WTC11 (cell line): ENCODE results near the gene SENP1. TPM values are rescaled to one million over a fixed set of nuclear protein-coding genes. Genes with fewer than 3 reads are reported as not detected.

ENCODE experiments used
- ATAC-seq: fragments of 200-7000 bp; cut with Tn5 transposase; 2 replicates; pipeline ENCODE4 v1.10.0; 2021; ENCODE audit warnings: mild to moderate bottlenecking, moderate library complexity
- CTCF ChIA-PET: fragments of 300-600 bp; sonication (Branson Sonifier 250); formaldehyde crosslinking; loops from one replicate; lab custom pipeline; 2021; ENCODE audit warnings: antibody characterized with exemption; lab: Charles Lee
- POLR2A ChIA-PET: fragments of 350-600 bp; sonication (Branson Sonifier 250); formaldehyde crosslinking; loops from one replicate; lab custom pipeline; 2021; ENCODE audit warnings: antibody characterized with exemption; lab: Charles Lee
- DNase-seq: peaks from one replicate; pipeline ENCODE4 v3.0.0; 2021; ENCODE audit warnings: low spot score
- H3K27ac Mint-ChIP-seq: 2 replicates; pipeline ENCODE4 v1.8.0; 2021; ENCODE audit warnings: mixed read lengths
- H3K27me3 Mint-ChIP-seq: 2 replicates; pipeline ENCODE4 v1.8.0; 2021; ENCODE audit warnings: low read depth, mild to moderate bottlenecking, moderate library complexity, mixed read lengths
- H3K36me3 Mint-ChIP-seq: 2 replicates; pipeline ENCODE4 v1.8.0; 2021; ENCODE audit warnings: mixed read lengths
- H3K4me1 Mint-ChIP-seq: 2 replicates; pipeline ENCODE4 v1.8.0; 2022; ENCODE audit warnings: mixed read lengths
- H3K4me3 Mint-ChIP-seq: 2 replicates; pipeline ENCODE4 v1.8.0; 2021; ENCODE audit warnings: mild to moderate bottlenecking, moderate library complexity, mixed read lengths
- H3K9me3 Mint-ChIP-seq: 2 replicates; pipeline ENCODE4 v1.8.0; 2021; ENCODE audit warnings: mixed read lengths
- ATF1 ChIP-seq: sonication (generic); formaldehyde crosslinking; IDR thresholded peaks from 2 replicates; pipeline ENCODE4 v1.8.1; 2023; ENCODE audit warnings: mild to moderate bottlenecking, moderate library complexity, missing genetic modification reagents
- CBFB ChIP-seq: sonication (generic); formaldehyde crosslinking; IDR thresholded peaks from 2 replicates; pipeline ENCODE4 v1.8.1; 2022; ENCODE audit warnings: mild to moderate bottlenecking, low read depth, missing genetic modification reagents
- FOXJ3 ChIP-seq: sonication (generic); formaldehyde crosslinking; IDR thresholded peaks from 2 replicates; pipeline ENCODE4 v1.9.0; 2021; ENCODE audit warnings: missing genetic modification reagents, mild to moderate bottlenecking, borderline replicate concordance
- MXD4 ChIP-seq: fragments of 250-450 bp; sonication (Bioruptor Pico); IDR thresholded peaks from 2 replicates; pipeline ENCODE4 v1.8.0; 2021; ENCODE audit warnings: mild to moderate bottlenecking, moderate library complexity, borderline replicate concordance
- PRRX2 ChIP-seq: fragments of 250-450 bp; sonication (Bioruptor Pico); IDR thresholded peaks from 2 replicates; pipeline ENCODE4 v1.8.0; 2021; ENCODE audit warnings: mild to moderate bottlenecking
- SMAD3 ChIP-seq: sonication (generic); formaldehyde crosslinking; IDR thresholded peaks from 2 replicates; pipeline ENCODE4 v1.8.0; 2022; ENCODE audit warnings: missing genetic modification reagents, mild to moderate bottlenecking, borderline replicate concordance
- SMAD4 ChIP-seq: sonication (generic); formaldehyde crosslinking; IDR thresholded peaks from 2 replicates; pipeline ENCODE4 v1.8.0; 2022; ENCODE audit warnings: mild to moderate bottlenecking, missing genetic modification reagents
- TCF7 ChIP-seq: sonication (generic); formaldehyde crosslinking; IDR thresholded peaks from 2 replicates; pipeline ENCODE4 v1.8.0; 2022; ENCODE audit warnings: mild to moderate bottlenecking, low read depth, missing genetic modification reagents, moderate library complexity
- TEAD4 ChIP-seq: sonication (generic); formaldehyde crosslinking; IDR thresholded peaks from 2 replicates; pipeline ENCODE4 v1.8.0; 2022; ENCODE audit warnings: mild to moderate bottlenecking, missing genetic modification reagents
- ZNF671 ChIP-seq: fragments of 250-450 bp; sonication (Bioruptor Pico); IDR thresholded peaks from 2 replicates; pipeline ENCODE4 v1.8.0; 2021; ENCODE audit warnings: mild to moderate bottlenecking
- total RNA-seq: library from RNA; stranded (reverse); gene quantifications from 3 replicates; pipeline ENCODE4 v1.2.3, GENCODE V29; 2021
- TF ChIP-seq, protein P1 (sequence below): sonication (generic); formaldehyde crosslinking; IDR thresholded peaks from 2 replicates; pipeline ENCODE4 v1.8.0; 2023; ENCODE audit warnings: missing genetic modification reagents, mild to moderate bottlenecking, borderline replicate concordance
- TF ChIP-seq, protein P2 (sequence below): sonication (generic); formaldehyde crosslinking; IDR thresholded peaks from 2 replicates; pipeline ENCODE4 v1.8.1; 2022; ENCODE audit warnings: mild to moderate bottlenecking, missing genetic modification reagents, moderate library complexity, borderline replicate concordance
- TF ChIP-seq, protein P3 (sequence below): sonication (generic); formaldehyde crosslinking; IDR thresholded peaks from 2 replicates; pipeline ENCODE4 v1.8.1; 2022; ENCODE audit warnings: mild to moderate bottlenecking, moderate library complexity, missing genetic modification reagents
- TF ChIP-seq, protein P4 (sequence below): fragments of 250-450 bp; sonication (Bioruptor Pico); IDR thresholded peaks from 2 replicates; pipeline ENCODE4 v1.9.0; 2021; ENCODE audit warnings: mild to moderate bottlenecking
- TF ChIP-seq, protein P5 (sequence below): sonication (generic); formaldehyde crosslinking; IDR thresholded peaks from 2 replicates; pipeline ENCODE4 v1.8.1; 2022; ENCODE audit warnings: missing genetic modification reagents, borderline replicate concordance
- TF ChIP-seq, protein P6 (sequence below): fragments of 200-600 bp; IDR thresholded peaks from 2 replicates; pipeline ENCODE4 v1.8.0; 2022; ENCODE audit warnings: antibody characterized with exemption

Gene SENP1
- total RNA-seq, 1 experiment from 2014 or later = 20.4 TPM

DNA sequence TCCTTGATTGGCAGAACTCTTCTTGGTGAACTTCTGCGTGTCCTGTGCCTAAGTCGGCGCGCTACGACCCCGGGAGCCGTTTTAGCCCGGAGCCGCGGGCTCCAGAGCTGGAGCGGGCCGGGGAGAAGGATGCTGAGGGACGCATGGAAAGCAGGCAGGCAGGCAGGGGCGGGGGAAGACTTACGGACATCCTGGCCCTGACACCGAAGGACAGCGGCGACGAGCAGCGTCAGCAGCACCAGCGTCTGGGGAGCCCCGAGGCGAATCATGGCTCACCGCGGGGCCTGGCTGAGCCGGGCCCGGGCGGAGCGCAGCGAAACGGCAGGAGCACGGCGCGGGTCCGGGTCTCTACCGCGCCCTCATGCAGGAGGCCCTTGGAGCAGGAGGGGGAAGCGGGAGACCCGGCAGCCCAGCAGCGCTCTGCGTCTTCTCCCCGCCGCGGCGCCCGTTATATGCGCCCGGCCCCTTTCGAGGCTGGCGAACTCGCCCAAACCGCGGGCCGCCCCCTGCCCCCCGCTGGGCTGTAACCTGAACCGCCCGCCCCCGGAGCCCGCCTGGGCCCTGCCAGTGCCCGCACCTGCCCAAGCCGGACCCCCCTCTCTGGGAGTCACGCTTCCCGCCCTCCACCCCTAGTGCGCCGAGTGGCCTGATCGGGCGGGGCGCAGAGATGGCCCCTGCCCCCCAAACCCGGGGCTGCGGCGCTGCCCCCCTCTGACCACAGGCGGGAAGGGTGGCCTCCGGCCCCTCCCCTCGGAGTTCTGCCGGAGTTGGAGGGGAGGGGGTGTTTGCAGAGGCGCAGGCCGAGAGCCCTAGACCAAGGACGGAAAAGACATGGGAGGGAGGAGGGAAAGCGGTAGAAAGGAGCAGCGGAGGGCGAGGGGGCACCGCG lies 101.6 kb downstream of the SENP1 start, which contains the start of gene COL2A1 (continued):
- TF ChIP-seq, protein P1, sequence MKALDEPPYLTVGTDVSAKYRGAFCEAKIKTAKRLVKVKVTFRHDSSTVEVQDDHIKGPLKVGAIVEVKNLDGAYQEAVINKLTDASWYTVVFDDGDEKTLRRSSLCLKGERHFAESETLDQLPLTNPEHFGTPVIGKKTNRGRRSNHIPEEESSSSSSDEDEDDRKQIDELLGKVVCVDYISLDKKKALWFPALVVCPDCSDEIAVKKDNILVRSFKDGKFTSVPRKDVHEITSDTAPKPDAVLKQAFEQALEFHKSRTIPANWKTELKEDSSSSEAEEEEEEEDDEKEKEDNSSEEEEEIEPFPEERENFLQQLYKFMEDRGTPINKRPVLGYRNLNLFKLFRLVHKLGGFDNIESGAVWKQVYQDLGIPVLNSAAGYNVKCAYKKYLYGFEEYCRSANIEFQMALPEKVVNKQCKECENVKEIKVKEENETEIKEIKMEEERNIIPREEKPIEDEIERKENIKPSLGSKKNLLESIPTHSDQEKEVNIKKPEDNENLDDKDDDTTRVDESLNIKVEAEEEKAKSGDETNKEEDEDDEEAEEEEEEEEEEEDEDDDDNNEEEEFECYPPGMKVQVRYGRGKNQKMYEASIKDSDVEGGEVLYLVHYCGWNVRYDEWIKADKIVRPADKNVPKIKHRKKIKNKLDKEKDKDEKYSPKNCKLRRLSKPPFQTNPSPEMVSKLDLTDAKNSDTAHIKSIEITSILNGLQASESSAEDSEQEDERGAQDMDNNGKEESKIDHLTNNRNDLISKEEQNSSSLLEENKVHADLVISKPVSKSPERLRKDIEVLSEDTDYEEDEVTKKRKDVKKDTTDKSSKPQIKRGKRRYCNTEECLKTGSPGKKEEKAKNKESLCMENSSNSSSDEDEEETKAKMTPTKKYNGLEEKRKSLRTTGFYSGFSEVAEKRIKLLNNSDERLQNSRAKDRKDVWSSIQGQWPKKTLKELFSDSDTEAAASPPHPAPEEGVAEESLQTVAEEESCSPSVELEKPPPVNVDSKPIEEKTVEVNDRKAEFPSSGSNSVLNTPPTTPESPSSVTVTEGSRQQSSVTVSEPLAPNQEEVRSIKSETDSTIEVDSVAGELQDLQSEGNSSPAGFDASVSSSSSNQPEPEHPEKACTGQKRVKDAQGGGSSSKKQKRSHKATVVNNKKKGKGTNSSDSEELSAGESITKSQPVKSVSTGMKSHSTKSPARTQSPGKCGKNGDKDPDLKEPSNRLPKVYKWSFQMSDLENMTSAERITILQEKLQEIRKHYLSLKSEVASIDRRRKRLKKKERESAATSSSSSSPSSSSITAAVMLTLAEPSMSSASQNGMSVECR = 0 out of 2 replicates have a peak, but pooled peaks have one; percentile 50
- TF ChIP-seq FOXJ3 (CRISPR knock-in tag) (no peak), ATF1 (CRISPR knock-in tag) (no peak)
- TF ChIP-seq, protein P2, sequence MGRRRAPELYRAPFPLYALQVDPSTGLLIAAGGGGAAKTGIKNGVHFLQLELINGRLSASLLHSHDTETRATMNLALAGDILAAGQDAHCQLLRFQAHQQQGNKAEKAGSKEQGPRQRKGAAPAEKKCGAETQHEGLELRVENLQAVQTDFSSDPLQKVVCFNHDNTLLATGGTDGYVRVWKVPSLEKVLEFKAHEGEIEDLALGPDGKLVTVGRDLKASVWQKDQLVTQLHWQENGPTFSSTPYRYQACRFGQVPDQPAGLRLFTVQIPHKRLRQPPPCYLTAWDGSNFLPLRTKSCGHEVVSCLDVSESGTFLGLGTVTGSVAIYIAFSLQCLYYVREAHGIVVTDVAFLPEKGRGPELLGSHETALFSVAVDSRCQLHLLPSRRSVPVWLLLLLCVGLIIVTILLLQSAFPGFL = no peak
- TF ChIP-seq, protein P3, sequence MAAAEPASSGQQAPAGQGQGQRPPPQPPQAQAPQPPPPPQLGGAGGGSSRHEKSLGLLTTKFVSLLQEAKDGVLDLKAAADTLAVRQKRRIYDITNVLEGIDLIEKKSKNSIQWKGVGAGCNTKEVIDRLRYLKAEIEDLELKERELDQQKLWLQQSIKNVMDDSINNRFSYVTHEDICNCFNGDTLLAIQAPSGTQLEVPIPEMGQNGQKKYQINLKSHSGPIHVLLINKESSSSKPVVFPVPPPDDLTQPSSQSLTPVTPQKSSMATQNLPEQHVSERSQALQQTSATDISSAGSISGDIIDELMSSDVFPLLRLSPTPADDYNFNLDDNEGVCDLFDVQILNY (CRISPR knock-in tag) = peak; percentile 65; the same call in 1 of the 2 replicates
- TF ChIP-seq, protein P4, sequence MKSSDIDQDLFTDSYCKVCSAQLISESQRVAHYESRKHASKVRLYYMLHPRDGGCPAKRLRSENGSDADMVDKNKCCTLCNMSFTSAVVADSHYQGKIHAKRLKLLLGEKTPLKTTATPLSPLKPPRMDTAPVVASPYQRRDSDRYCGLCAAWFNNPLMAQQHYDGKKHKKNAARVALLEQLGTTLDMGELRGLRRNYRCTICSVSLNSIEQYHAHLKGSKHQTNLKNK (CRISPR knock-in tag) = no peak

DNA sequence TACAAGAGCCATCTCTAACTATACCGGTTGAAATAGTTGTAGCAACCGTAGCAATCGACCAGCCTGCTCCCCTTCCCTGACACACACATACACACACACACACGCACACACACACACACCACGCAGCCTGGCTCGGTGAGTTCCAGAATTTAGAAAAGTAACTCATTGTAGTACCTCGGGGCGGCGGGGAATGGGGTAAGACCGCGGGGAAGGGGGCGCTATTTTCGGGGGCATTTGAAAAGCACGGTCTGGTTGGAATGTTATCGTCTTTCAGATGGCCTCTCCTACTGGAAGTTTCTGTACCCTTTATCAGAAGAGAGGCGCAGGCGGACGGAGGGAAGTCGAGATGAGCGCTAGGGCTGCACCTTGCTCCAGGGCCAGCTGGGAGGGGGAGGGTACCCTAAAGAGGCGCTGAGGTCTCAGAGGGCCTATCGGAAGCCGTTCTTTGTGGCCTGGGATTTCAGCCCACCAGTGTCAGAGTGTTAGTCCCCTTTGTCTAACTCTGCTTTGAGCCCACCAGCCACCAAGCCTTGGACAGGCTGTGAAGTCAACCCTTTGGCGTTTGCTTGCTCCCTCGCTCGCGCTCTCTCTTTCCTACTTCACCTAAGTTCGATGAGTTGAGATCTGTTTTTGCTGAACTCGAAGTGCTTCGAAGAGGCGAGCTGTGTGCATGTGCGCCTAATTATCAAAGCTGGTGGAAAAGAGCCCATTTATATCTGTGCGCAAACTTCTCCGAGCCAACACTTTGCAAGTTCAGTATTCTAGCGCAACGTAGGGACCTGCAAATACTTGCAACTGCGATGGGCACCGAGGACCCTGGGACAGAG lies 102.4 kb downstream of the SENP1 start:
- Mint-ChIP-seq H3K27ac (no peak overlapping the region), H3K4me3 (peak overlapping the region; percentile 81), H3K4me1 (peaks cover 60% of the 10 kb centered on the region), H3K36me3 (no peaks in the 10 kb centered on the region), H3K27me3 (peaks cover 100% of the 10 kb centered on the region), H3K9me3 (no peaks in the 10 kb centered on the region)
- CTCF ChIA-PET = interaction anchor here (0.6 to 4.0 kb wide), 5 partner anchors 20 to 62 kb away, joined by 3 to 18 read pairs (median 3); partner anchors contain the start of gene TMEM106C
- POLR2A ChIA-PET = no interaction called here
- ATAC-seq = no peak
- TF ChIP-seq SMAD4 (CRISPR knock-in tag) (no peak), SMAD3 (no peak), CBFB (CRISPR knock-in tag) (no peak), ZNF671 (CRISPR knock-in tag) (no peak), PRRX2 (CRISPR knock-in tag) (no peak), TCF7 (CRISPR knock-in tag) (no peak), TEAD4 (CRISPR knock-in tag) (no peak), MXD4 (no peak)
- TF ChIP-seq, protein P5, sequence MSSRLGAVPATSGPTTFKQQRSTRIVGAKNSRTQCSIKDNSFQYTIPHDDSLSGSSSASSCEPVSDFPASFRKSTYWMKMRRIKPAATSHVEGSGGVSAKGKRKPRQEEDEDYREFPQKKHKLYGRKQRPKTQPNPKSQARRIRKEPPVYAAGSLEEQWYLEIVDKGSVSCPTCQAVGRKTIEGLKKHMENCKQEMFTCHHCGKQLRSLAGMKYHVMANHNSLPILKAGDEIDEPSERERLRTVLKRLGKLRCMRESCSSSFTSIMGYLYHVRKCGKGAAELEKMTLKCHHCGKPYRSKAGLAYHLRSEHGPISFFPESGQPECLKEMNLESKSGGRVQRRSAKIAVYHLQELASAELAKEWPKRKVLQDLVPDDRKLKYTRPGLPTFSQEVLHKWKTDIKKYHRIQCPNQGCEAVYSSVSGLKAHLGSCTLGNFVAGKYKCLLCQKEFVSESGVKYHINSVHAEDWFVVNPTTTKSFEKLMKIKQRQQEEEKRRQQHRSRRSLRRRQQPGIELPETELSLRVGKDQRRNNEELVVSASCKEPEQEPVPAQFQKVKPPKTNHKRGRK (CRISPR knock-in tag) = no peak
- TF ChIP-seq, protein P6, sequence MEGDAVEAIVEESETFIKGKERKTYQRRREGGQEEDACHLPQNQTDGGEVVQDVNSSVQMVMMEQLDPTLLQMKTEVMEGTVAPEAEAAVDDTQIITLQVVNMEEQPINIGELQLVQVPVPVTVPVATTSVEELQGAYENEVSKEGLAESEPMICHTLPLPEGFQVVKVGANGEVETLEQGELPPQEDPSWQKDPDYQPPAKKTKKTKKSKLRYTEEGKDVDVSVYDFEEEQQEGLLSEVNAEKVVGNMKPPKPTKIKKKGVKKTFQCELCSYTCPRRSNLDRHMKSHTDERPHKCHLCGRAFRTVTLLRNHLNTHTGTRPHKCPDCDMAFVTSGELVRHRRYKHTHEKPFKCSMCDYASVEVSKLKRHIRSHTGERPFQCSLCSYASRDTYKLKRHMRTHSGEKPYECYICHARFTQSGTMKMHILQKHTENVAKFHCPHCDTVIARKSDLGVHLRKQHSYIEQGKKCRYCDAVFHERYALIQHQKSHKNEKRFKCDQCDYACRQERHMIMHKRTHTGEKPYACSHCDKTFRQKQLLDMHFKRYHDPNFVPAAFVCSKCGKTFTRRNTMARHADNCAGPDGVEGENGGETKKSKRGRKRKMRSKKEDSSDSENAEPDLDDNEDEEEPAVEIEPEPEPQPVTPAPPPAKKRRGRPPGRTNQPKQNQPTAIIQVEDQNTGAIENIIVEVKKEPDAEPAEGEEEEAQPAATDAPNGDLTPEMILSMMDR = no peak
- peak; percentile 45 for DNase-seq
